IMR-90 (cell line): Measurements from ENCODE around the gene NEAT1. TPM values are rescaled to one million over a fixed set of nuclear protein-coding genes. Genes with fewer than 3 reads are reported as not detected.

Experiments used
- ATAC-seq: fragments of 200-7000 bp; cut with Tn5 transposase; 2 replicates; pipeline ENCODE4 v1.9.1; 2020; ENCODE audit warnings: low read depth, mild to moderate bottlenecking, moderate library complexity
- BruUV-seq: library from RNA; stranded (reverse); fragments of 400-500 nt; replicated peaks from 2 replicates; lab custom pipeline; 2021; lab: Mats Ljungman, UMichigan
- CTCF ChIA-PET: fragments of 300-600 bp; formaldehyde crosslinking; extraction: SDS; loops from one replicate; lab custom pipeline; 2021; ENCODE audit warnings: antibody characterized with exemption; lab: Yijun Ruan, JAX
- POLR2A ChIA-PET: fragments of 300-600 bp; sonication (Branson Sonifier 250); formaldehyde crosslinking; loops from one replicate; lab custom pipeline; 2022; ENCODE audit warnings: antibody characterized with exemption; ENCODE audit not compliant: unreplicated experiment; lab: Charles Lee
- DNase-seq: peaks from one replicate; pipeline ENCODE4 v3.0.0; 2013
- H2AFZ ChIP-seq: replicated peaks from 2 replicates; pipeline ENCODE3; 2013; ENCODE audit warnings: low read length, mild to moderate bottlenecking; ENCODE audit not compliant: poor library complexity
- H2AK5ac ChIP-seq: 2 replicates; pipeline ENCODE4 v1.6.1; 2013; ENCODE audit warnings: low read depth, low read length, inconsistent platforms
- H2AK9ac ChIP-seq: replicated peaks from 2 replicates; pipeline ENCODE3; 2013; ENCODE audit warnings: mild to moderate bottlenecking, low read depth, low read length, moderate library complexity; ENCODE audit not compliant: poor library complexity
- H2BK120ac ChIP-seq: 2 replicates; pipeline ENCODE4 v1.6.1; 2013; ENCODE audit warnings: low read depth, low read length, inconsistent platforms
- H2BK15ac ChIP-seq: 3 replicates; pipeline ENCODE4 v1.6.1; 2013; ENCODE audit warnings: low read depth, low read length, inconsistent platforms
- H2BK20ac ChIP-seq: 2 replicates; pipeline ENCODE4 v1.6.1; 2013; ENCODE audit warnings: low read depth, mild to moderate bottlenecking, inconsistent platforms, low read length, moderate library complexity
- H2BK5ac ChIP-seq: 2 replicates; pipeline ENCODE4 v1.6.1; 2013; ENCODE audit warnings: mild to moderate bottlenecking, low read depth, low read length, inconsistent platforms; ENCODE audit not compliant: poor library complexity, severe bottlenecking
- H3K14ac ChIP-seq: replicated peaks from 2 replicates; pipeline ENCODE4 v1.6.1; 2013; ENCODE audit warnings: low read depth, low read length, inconsistent platforms
- H3K18ac ChIP-seq: 2 replicates; pipeline ENCODE4 v1.6.1; 2013; ENCODE audit warnings: low read depth, low read length, control low read depth
- H3K23ac ChIP-seq: 2 replicates; pipeline ENCODE4 v1.6.1; 2013; ENCODE audit warnings: low read depth, low read length, inconsistent platforms
- H3K27ac ChIP-seq: 2 replicates; pipeline ENCODE4 v1.5.1; 2013; ENCODE audit warnings: mild to moderate bottlenecking, control low read depth, low read length; ENCODE audit not compliant: insufficient read depth
- H3K27me3 ChIP-seq: 2 replicates; pipeline ENCODE4 v1.6.1; 2013; ENCODE audit warnings: low read length; ENCODE audit not compliant: control insufficient read depth, insufficient read depth
- H3K36me3 ChIP-seq: 2 replicates; pipeline ENCODE4 v1.6.1; 2013; ENCODE audit warnings: low read length, mixed read lengths; ENCODE audit not compliant: control insufficient read depth, insufficient read depth
- H3K4ac ChIP-seq: 2 replicates; pipeline ENCODE4 v1.6.1; 2013; ENCODE audit warnings: low read depth, low read length, inconsistent platforms
- H3K4me1 ChIP-seq: 2 replicates; pipeline ENCODE4 v1.6.1; 2013; ENCODE audit warnings: low read length, mixed read lengths; ENCODE audit not compliant: control insufficient read depth, insufficient read depth
- H3K4me2 ChIP-seq: 2 replicates; pipeline ENCODE4 v1.6.1; 2013; ENCODE audit warnings: low read depth, mild to moderate bottlenecking, control low read depth, low read length, moderate library complexity
- H3K4me3 ChIP-seq: 2 replicates; pipeline ENCODE4 v1.5.1; 2013; ENCODE audit warnings: low read depth, mild to moderate bottlenecking, control low read depth, low read length, moderate library complexity; ENCODE audit not compliant: insufficient read depth
- H3K56ac ChIP-seq: 2 replicates; pipeline ENCODE4 v1.6.1; 2013; ENCODE audit warnings: low read length, inconsistent platforms; ENCODE audit not compliant: insufficient read depth; ENCODE audit errors: extremely low read depth
- H3K79me1 ChIP-seq, 2 experiments: 2 replicates each; pipeline ENCODE4 v1.6.1; 2013; ENCODE audit warnings: low read length in 2 of 2, inconsistent platforms in 1 of 2, low read depth in 1 of 2
- H3K9ac ChIP-seq: 2 replicates; pipeline ENCODE4 v1.6.1; 2013; ENCODE audit warnings: low read depth, low read length, control low read depth
- H3K9me1 ChIP-seq: 2 replicates; pipeline ENCODE4 v1.6.1; 2013; ENCODE audit warnings: low read length, inconsistent platforms; ENCODE audit not compliant: insufficient read depth
- H3K9me3 ChIP-seq: 2 replicates; pipeline ENCODE4 v1.6.1; 2013; ENCODE audit warnings: low read length; ENCODE audit not compliant: control insufficient read depth, insufficient read depth
- H4K20me1 ChIP-seq: 2 replicates; pipeline ENCODE4 v1.6.1; 2013; ENCODE audit warnings: low read length, inconsistent platforms; ENCODE audit not compliant: insufficient read depth
- H4K5ac ChIP-seq: 2 replicates; pipeline ENCODE4 v1.6.1; 2013; ENCODE audit warnings: mild to moderate bottlenecking, low read depth, low read length, control low read depth
- H4K8ac ChIP-seq, 2 experiments: 2 replicates each; pipeline ENCODE4 v1.6.1; 2013; ENCODE audit warnings: low read depth in 2 of 2, low read length in 2 of 2, control low read depth in 1 of 2, inconsistent platforms in 1 of 2
- H4K91ac ChIP-seq: 2 replicates; pipeline ENCODE4 v1.6.1; 2013; ENCODE audit warnings: low read depth, low read length, inconsistent platforms; ENCODE audit not compliant: insufficient read depth
- BHLHE40 ChIP-seq: fragments of 150-350 bp; IDR thresholded peaks from 2 replicates; pipeline ENCODE4 v1.6.1; 2016; ENCODE audit warnings: mild to moderate bottlenecking, low read depth, low read length
- FOS ChIP-seq: fragments of 150-350 bp; IDR thresholded peaks from 2 replicates; pipeline ENCODE4 v1.6.1; 2016; ENCODE audit warnings: low read depth, low read length
- MAFK ChIP-seq: IDR thresholded peaks from 2 replicates; pipeline ENCODE4 v1.6.1; 2012; ENCODE audit warnings: low read depth, low read length, improper control_type of control experiment
- RCOR1 ChIP-seq: IDR thresholded peaks from 2 replicates; pipeline ENCODE4 v1.6.1; 2012; ENCODE audit warnings: mild to moderate bottlenecking, low read length, improper control_type of control experiment; ENCODE audit not compliant: insufficient replicate concordance
- WGBS, 2 experiments: methylation state at CpG; one replicate each; pipeline versions ENCODE4 v1.1.5 to v1.1.7; 2013; ENCODE audit warnings: missing lambda C conversion rate in 2 of 2; ENCODE audit not compliant: insufficient read length in 1 of 2; ENCODE audit errors: extremely low coverage in 2 of 2; 5-methylcytosine and 5-hydroxymethylcytosine counted together
- dilution Hi-C: fragments of 300-500 bp; cut with HindIII; formaldehyde crosslinking; loops from one replicate; pipeline ENCODE4 v1.14.3; 2018; ENCODE audit warnings: low sequenced_read_pairs; ENCODE audit not compliant: unreplicated experiment
- in situ Hi-C: fragments of 300-500 bp; cut with MboI; formaldehyde crosslinking; loops from 3 replicates; pipeline ENCODE4 v1.14.3; 2019; ENCODE audit warnings: low sequenced_read_pairs, inconsistent platforms, mixed read lengths
- intact Hi-C: fragments of 100-400 bp; cut with micrococcal nuclease; formaldehyde crosslinking; loops from 2 replicates; pipeline ENCODE4 v1.10.0; 2022
- polyA plus RNA-seq, 3 experiments: library from polyadenylated mRNA; depleted of rRNA; stranded (reverse); fragments of >200 nt; gene quantifications; 2 replicates each; pipeline ENCODE4 v1.2.3, GENCODE V29; 2012; ENCODE audit warnings: low replicate concordance in 1 of 3
- total RNA-seq: library from RNA; depleted of rRNA; stranded (reverse); fragments of >200 nt; gene quantifications from 2 replicates; pipeline ENCODE4 v1.2.3, GENCODE V29; 2012
- TF ChIP-seq, protein P1 (sequence below): conservative IDR thresholded peaks from 2 replicates; pipeline ENCODE4 v1.5.1; 2012; ENCODE audit warnings: mild to moderate bottlenecking, low read depth, low read length, improper control_type of control experiment
- TF ChIP-seq, protein P2 (sequence below): fragments of 150-350 bp; IDR thresholded peaks from 2 replicates; pipeline ENCODE4 v1.6.1; 2017; ENCODE audit warnings: mild to moderate bottlenecking, antibody characterized with exemption, low read length, low read depth

NEAT1 gene
- total and polyA plus RNA-seq, 2 of the 4 experiments (the other 2 are of a cell fraction) = 30.1 to 114 TPM

DNA sequence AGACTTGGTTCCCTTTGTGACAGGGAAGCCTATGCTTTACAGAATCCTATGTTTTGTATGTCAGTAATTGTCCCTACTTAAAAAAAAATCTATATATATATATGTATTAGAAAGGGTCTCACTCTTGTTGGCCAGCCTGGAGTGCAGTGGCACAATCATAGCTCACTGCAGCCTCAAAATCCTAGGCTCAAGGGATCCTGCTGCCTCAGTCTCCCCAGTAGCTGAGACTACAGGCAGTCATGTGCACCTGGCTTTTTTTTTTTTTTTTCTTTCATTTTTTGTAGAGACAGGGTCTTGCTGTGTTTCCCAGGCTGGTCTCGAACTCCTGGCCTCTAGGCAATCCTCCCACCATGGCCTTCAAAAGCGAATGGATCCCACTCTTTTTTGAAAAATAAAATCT, 2.1 kb upstream of the NEAT1 start:
- H3K4me1 ChIP-seq = peaks cover 38% of the 10 kb centered on the region
- POLR2A ChIA-PET = interaction anchor here (1.0 to 6.8 kb wide), 5 partner anchors 13 to 88 kb away, joined by 3 to 142 read pairs (median 58); partner anchors contain the start of gene MALAT1
- peak overlapping the region; percentile 98 for H3K27ac ChIP-seq
- TF ChIP-seq MAFK = no peak
- no peak for TF ChIP-seq RCOR1
- TF ChIP-seq, protein P1, sequence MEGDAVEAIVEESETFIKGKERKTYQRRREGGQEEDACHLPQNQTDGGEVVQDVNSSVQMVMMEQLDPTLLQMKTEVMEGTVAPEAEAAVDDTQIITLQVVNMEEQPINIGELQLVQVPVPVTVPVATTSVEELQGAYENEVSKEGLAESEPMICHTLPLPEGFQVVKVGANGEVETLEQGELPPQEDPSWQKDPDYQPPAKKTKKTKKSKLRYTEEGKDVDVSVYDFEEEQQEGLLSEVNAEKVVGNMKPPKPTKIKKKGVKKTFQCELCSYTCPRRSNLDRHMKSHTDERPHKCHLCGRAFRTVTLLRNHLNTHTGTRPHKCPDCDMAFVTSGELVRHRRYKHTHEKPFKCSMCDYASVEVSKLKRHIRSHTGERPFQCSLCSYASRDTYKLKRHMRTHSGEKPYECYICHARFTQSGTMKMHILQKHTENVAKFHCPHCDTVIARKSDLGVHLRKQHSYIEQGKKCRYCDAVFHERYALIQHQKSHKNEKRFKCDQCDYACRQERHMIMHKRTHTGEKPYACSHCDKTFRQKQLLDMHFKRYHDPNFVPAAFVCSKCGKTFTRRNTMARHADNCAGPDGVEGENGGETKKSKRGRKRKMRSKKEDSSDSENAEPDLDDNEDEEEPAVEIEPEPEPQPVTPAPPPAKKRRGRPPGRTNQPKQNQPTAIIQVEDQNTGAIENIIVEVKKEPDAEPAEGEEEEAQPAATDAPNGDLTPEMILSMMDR = no peak
- TF ChIP-seq, protein P2, sequence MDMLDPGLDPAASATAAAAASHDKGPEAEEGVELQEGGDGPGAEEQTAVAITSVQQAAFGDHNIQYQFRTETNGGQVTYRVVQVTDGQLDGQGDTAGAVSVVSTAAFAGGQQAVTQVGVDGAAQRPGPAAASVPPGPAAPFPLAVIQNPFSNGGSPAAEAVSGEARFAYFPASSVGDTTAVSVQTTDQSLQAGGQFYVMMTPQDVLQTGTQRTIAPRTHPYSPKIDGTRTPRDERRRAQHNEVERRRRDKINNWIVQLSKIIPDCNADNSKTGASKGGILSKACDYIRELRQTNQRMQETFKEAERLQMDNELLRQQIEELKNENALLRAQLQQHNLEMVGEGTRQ = no peak
- no peak for TF ChIP-seq FOS
- no peak for TF ChIP-seq BHLHE40
- DNase-seq (no peak), ATAC-seq (no peak)
- H3K27me3 ChIP-seq = no peaks in the 10 kb centered on the region
- H2AFZ ChIP-seq = no peak overlapping the region
- H2BK5ac ChIP-seq = peak overlapping the region; percentile 82
- in situ Hi-C loops (no loop called here), dilution Hi-C loops (no loop called here), intact Hi-C loops (loop anchor here (2.0 kb wide), 1 partner anchor 78 kb away; the partner anchor contains the start of gene MALAT1)
- peak overlapping the region; percentile 97 for H2AK5ac ChIP-seq
- BruUV-seq = no TSS peak
- H3K4me2 ChIP-seq = peak overlapping the region; percentile 73
- peak overlapping the region; percentile 26 to 95 for H4K8ac ChIP-seq
- H4K91ac ChIP-seq = peak overlapping the region; percentile 99
- peaks cover 19% of the 10 kb centered on the region for H3K36me3 ChIP-seq
- peak overlapping the region; percentile 99 for H3K56ac ChIP-seq
- peak overlapping the region; percentile 87 for H3K9ac ChIP-seq
- H3K23ac ChIP-seq = peak overlapping the region; percentile 99
- H3K4ac ChIP-seq = peak overlapping the region; percentile 100
- peak overlapping the region; percentile 99 for H2BK120ac ChIP-seq
- H3K9me1 ChIP-seq = no peaks in the 10 kb centered on the region
- H2AK9ac ChIP-seq = peak overlapping the region; percentile 95
- peaks cover 10 to 57% of the 10 kb centered on the region in 2 experiments; a peak in 2 of 4 replicates for H3K79me1 ChIP-seq
- peak overlapping the region; percentile 93 for H3K18ac ChIP-seq
- H3K14ac ChIP-seq = peak overlapping the region; percentile 100
- H2BK15ac ChIP-seq = peak overlapping the region; percentile 100; the same call in 2 of the 3 replicates
- H2BK20ac ChIP-seq = peak overlapping the region; percentile 99
- peaks cover 40% of the 10 kb centered on the region for H4K20me1 ChIP-seq
- no peak overlapping the region for H3K4me3 ChIP-seq
- WGBS, 2 experiments = no CpG with 5 or more reads among the region's 2 CpGs
- no peaks in the 10 kb centered on the region for H3K9me3 ChIP-seq
- H4K5ac ChIP-seq = peak overlapping the region; percentile 88
- CTCF ChIA-PET = interaction anchor here (0.6 to 1.5 kb wide), 2 partner anchors 78 to 86 kb away, joined by 3 to 6 read pairs; partner anchors contain the start of gene MALAT1
